ENCODE measurements around the gene OR9A2. TPM values are rescaled to one million over a fixed set of nuclear protein-coding genes. Genes with fewer than 3 reads are reported as not detected.
"Not testable (repeated sequence)": the region's sequence is repeated elsewhere in the genome, so short reads cannot be mapped to it uniquely, and the experiment has no call there.

OR9A2 gene
- total RNA-seq, 1 donor from 2014 or later: 0.30 TPM

DNA sequence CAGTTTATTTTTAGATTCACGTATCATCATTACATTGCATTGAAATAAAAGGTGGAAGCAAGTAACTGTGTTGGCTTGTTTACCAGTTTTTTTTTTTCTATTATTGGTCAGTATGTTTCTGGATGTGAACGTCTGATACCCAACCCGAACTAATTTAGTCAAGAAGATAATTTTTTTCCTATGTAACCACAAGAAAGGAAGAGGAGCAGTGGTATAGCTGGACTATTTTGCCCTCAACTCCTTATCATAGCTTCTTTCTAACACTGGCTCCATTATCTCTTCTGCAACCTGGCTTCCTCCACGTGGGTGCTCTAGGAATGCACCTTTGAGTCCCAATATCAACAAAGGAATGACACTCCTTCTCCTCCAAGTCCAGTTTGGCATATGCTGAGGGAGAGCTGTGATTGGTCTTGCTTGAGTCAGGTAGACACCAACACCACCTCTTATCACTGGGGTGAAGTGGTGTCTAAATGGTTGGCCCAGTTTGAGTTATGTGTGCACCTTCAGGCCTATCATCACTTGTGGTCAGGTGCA, 29.4 kb downstream of the OR9A2 start:
- Mint-ChIP-seq H3K36me3 (ENCODE audit: low read depth) (no peaks in the 10 kb centered on the region), H3K4me1 (ENCODE audit: low read depth) (peaks cover 2% of the 10 kb centered on the region), H3K9me3 (no peaks in the 10 kb centered on the region), H3K27me3 (ENCODE audit: low read depth) (peaks cover 9% of the 10 kb centered on the region), H3K4me3 (ENCODE audit: low read depth) (no peak overlapping the region), H3K27ac (no peak overlapping the region)
- no peak for DNase-seq (ENCODE audit: low spot score)
- intact Hi-C loops (cut with micrococcal nuclease): no loop called here

- Mint-ChIP-seq H3K4me1 (ENCODE audit: low read depth) (no peaks in the 10 kb centered on the region), H3K27ac (no peak overlapping the region), H3K4me3 (ENCODE audit: low read depth) (no peak overlapping the region), H3K9me3 (no peaks in the 10 kb centered on the region), H3K36me3 (ENCODE audit: low read depth) (no peaks in the 10 kb centered on the region), H3K27me3 (ENCODE audit: low read depth) (peaks cover 10% of the 10 kb centered on the region)
- intact Hi-C loops (cut with micrococcal nuclease): no loop called here
- no peak for DNase-seq (ENCODE audit: low spot score)
These were observed 34.5 kb downstream of the OR9A2 start for GRCh38 chr7:142992427-142992826.

DNA sequence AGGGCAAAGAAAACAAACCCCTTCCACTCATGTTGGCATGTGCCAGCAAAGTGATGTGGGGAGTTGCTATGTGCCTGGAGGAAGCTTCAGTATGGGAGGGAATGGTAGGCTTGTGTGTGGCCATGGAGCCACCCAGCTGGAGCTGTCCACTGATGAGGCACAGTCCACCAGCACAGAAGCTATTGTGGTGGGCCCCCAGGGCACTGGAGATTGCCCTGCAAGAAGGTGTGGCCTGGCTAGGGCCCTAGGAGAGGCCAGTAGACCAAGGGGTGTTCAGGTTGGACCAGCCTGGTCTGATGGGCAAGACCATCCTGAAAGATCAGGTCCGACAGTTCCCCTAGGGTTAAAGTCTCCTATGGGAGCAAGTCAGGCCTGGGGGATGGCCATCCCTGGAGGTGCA, 42.6 kb downstream of the OR9A2 start:
- no peaks in the 10 kb centered on the region for H3K36me3 Mint-ChIP-seq (ENCODE audit: low read depth)
- no peaks in the 10 kb centered on the region for H3K4me1 Mint-ChIP-seq (ENCODE audit: low read depth)
- H3K9me3 Mint-ChIP-seq: peaks cover 1% of the 10 kb centered on the region
- peaks cover 22% of the 10 kb centered on the region for H3K27me3 Mint-ChIP-seq (ENCODE audit: low read depth)
- intact Hi-C loops (cut with micrococcal nuclease): no loop called here
- DNase-seq (ENCODE audit: low spot score): no peak
- H3K27ac Mint-ChIP-seq: no peak overlapping the region
- no peak overlapping the region for H3K4me3 Mint-ChIP-seq (ENCODE audit: low read depth)

DNA sequence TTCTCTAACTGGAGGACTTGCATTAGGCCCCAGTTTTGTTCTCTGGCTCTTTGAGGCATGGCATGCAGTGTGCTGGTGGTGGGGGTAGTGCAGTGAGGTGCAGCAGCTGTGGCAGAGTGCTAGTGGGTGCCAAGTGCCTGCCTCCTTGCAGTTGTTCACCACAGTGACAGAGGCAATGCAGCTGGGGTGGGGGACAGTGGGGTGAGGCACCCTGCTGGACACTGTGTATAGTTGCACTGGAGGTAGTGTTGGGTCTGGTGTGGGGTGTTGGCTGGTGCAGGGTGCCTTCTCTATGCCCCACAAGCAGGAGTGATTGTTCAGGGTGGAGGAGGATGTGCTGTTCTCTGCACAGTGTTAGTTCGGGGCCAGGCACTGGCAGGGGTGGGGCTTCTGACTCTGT, 43.1 kb downstream of the OR9A2 start:
- no peak for DNase-seq (ENCODE audit: low spot score)
- peaks cover 22% of the 10 kb centered on the region for H3K27me3 Mint-ChIP-seq (ENCODE audit: low read depth)
- no peak overlapping the region for H3K27ac Mint-ChIP-seq
- intact Hi-C loops (cut with micrococcal nuclease): no loop called here
- no peaks in the 10 kb centered on the region for H3K36me3 Mint-ChIP-seq (ENCODE audit: low read depth)
- no peak overlapping the region for H3K4me3 Mint-ChIP-seq (ENCODE audit: low read depth)
- peaks cover 6% of the 10 kb centered on the region for H3K9me3 Mint-ChIP-seq
- H3K4me1 Mint-ChIP-seq (ENCODE audit: low read depth): no peaks in the 10 kb centered on the region

DNA sequence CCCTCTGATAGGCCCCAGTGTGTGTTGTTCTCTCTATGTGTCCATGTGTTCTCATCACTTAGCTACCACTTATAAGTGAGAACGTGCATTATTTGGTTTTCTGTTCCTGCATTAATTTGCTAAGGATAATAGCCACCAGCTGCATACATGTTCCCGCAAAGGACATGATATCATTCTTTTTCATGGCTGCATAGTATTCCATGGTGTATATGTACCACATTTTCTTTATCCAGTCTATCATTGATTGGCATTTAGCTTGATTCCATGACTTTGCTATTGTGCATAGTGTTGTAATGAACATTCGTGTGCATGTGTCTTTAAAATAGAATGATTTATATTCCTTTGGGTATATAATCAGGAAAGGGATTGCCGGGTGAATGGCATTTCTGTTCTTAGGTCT, 48.5 kb downstream of the OR9A2 start:
- H3K27me3 Mint-ChIP-seq (ENCODE audit: low read depth): peaks cover 25% of the 10 kb centered on the region
- H3K27ac Mint-ChIP-seq; H3K4me3 Mint-ChIP-seq (ENCODE audit: low read depth); H3K4me1 Mint-ChIP-seq (ENCODE audit: low read depth); H3K9me3 Mint-ChIP-seq; H3K36me3 Mint-ChIP-seq (ENCODE audit: low read depth); DNase-seq (ENCODE audit: low spot score); intact Hi-C loops (cut with micrococcal nuclease): not testable (repeated sequence)

Other genes starting within 250 kb of the OR9A2 start
- 2.4 and 3.0 TPM in 2 replicates for gene EPHB6, start 172.1 kb downstream of the OR9A2 start, total RNA-seq
- 0.07 TPM in 1 of 2 replicates, not detected in the other for gene TRPV6, start 141.4 kb downstream of the OR9A2 start, total RNA-seq
- gene TRPV5, start 93.4 kb downstream of the OR9A2 start, total RNA-seq: not detected in 2 replicates
- gene LLCFC1, start 87.6 kb downstream of the OR9A2 start, total RNA-seq: not detected in 2 replicates
- gene KEL, start 64.8 kb downstream of the OR9A2 start, total RNA-seq: 0.78 and 0.96 TPM in 2 replicates
- not detected in 2 replicates for gene OR6V1, start 25.2 kb upstream of the OR9A2 start, total RNA-seq
- gene PIP, start 104.9 kb upstream of the OR9A2 start, total RNA-seq: not detected in 2 replicates
- not detected in 2 replicates for gene TAS2R39, start 156.3 kb upstream of the OR9A2 start, total RNA-seq
- gene TAS2R40, start 194.9 kb upstream of the OR9A2 start, total RNA-seq: not detected in 2 replicates
- gene GSTK1, start 236.3 kb upstream of the OR9A2 start, total RNA-seq: 166 and 168 TPM in 2 replicates

All from activated T-helper 2 cell treated with anti-CD3 and anti-CD28 coated beads, Interferon-gamma antibody, Interleukin-2, Interleukin-4, amounts not matched to agents 10 μg/mL and 5 μg/mL and 100 μg/mL, durations not matched to agents 14 hours and 24 hours and 36 hours (primary cell).